Liver (tissue), 3 donors: ENCODE data around the gene TMEM45B.

Source experiments
- CTCF ChIP-seq: fragments of 150-350 bp; IDR thresholded peaks from 2 replicates; pipeline ENCODE4 v1.5.1; 2017; ENCODE audit warnings: improper control_type of control experiment, low read depth, low read length; ENCODE audit not compliant: missing input control
- EGR1 ChIP-seq, 2 donors: IDR thresholded peaks; 2 replicates each; pipeline ENCODE4 v1.6.1; 2016 to 2018; ENCODE audit warnings: antibody characterized with exemption in 2 of 2, low read depth in 2 of 2
- FOXA1 ChIP-seq: IDR thresholded peaks from 2 replicates; pipeline ENCODE4 v1.6.1; 2016; ENCODE audit warnings: antibody characterized with exemption
- GABPA ChIP-seq, 2 donors: IDR thresholded peaks in 1 of 2; conservative IDR thresholded peaks in 1 of 2; 2 replicates each; pipeline ENCODE4 v1.6.1; 2016; ENCODE audit warnings: antibody characterized with exemption in 2 of 2, mild to moderate bottlenecking in 1 of 2, moderate library complexity in 1 of 2
- HNF4G ChIP-seq: IDR thresholded peaks from 2 replicates; pipeline ENCODE4 v1.6.1; 2016; ENCODE audit warnings: antibody characterized with exemption
- JUND ChIP-seq, 2 donors: IDR thresholded peaks; 2 replicates each; pipeline ENCODE4 v1.6.1; 2016; ENCODE audit warnings: antibody characterized with exemption in 2 of 2
- MAX ChIP-seq: IDR thresholded peaks from 2 replicates; pipeline ENCODE4 v1.6.1; 2016; ENCODE audit warnings: antibody characterized with exemption
- NR2F2 ChIP-seq: IDR thresholded peaks from 2 replicates; pipeline ENCODE4 v1.6.1; 2016; ENCODE audit warnings: antibody characterized with exemption
- RAD21 ChIP-seq, 2 donors: IDR thresholded peaks; 2 replicates each; pipeline ENCODE4 v1.6.1; 2016; ENCODE audit warnings: antibody characterized with exemption in 2 of 2, mild to moderate bottlenecking in 2 of 2
- REST ChIP-seq: IDR thresholded peaks from 2 replicates; pipeline ENCODE4 v1.6.1; 2016; ENCODE audit warnings: antibody characterized with exemption, mild to moderate bottlenecking
- RXRA ChIP-seq, 2 donors: IDR thresholded peaks; 2 replicates each; pipeline ENCODE4 v1.6.1; 2017 to 2018; ENCODE audit warnings: antibody characterized with exemption in 2 of 2, mild to moderate bottlenecking in 1 of 2
- SP1 ChIP-seq: IDR thresholded peaks from 2 replicates; pipeline ENCODE4 v1.6.1; 2018; ENCODE audit warnings: antibody characterized with exemption, mild to moderate bottlenecking
- YY1 ChIP-seq: IDR thresholded peaks from 2 replicates; pipeline ENCODE4 v1.6.1; 2016; ENCODE audit warnings: antibody characterized with exemption, mild to moderate bottlenecking
- ZBTB33 ChIP-seq: IDR thresholded peaks from 2 replicates; pipeline ENCODE4 v1.6.1; 2016; ENCODE audit warnings: antibody characterized with exemption
- donor health status: healthy.
- donor health status: healthy.

GRCh38 chr11:129825380-129825779 lies 9.7 kb downstream of the TMEM45B start:
- no peak for TF ChIP-seq YY1
- no peak for TF ChIP-seq CTCF
- TF ChIP-seq MAX: no peak
- no peak for TF ChIP-seq ZBTB33
- TF ChIP-seq GABPA (IDR thresholded peaks at IDR 0.05 in 1 of 2, conservative IDR thresholded peaks at IDR 0.05 in 1 of 2): no peak
- TF ChIP-seq REST: no peak
- TF ChIP-seq HNF4G: no peak
- TF ChIP-seq JUND (IDR thresholded peaks at IDR 0.05): no peak
- no peak for TF ChIP-seq RAD21 (IDR thresholded peaks at IDR 0.05)
- TF ChIP-seq EGR1 (IDR thresholded peaks at IDR 0.05; ENCODE audit: low read depth in 2 of 2): no peak
- TF ChIP-seq SP1: no peak
- TF ChIP-seq FOXA1: no peak
- TF ChIP-seq RXRA (IDR thresholded peaks at IDR 0.05): no peak
- no peak for TF ChIP-seq NR2F2
